Liver (tissue), 3 donors: ENCODE results near the gene RPS6KA5.

Source experiments
- ATF3 ChIP-seq: IDR thresholded peaks from 2 replicates; pipeline ENCODE4 v1.6.1; 2016; ENCODE audit warnings: antibody characterized with exemption
- EGR1 ChIP-seq, 2 donors: IDR thresholded peaks; 2 replicates each; pipeline ENCODE4 v1.6.1; 2016 to 2018; ENCODE audit warnings: antibody characterized with exemption in 2 of 2, low read depth in 2 of 2
- FOXA1 ChIP-seq: IDR thresholded peaks from 2 replicates; pipeline ENCODE4 v1.6.1; 2016; ENCODE audit warnings: antibody characterized with exemption
- GABPA ChIP-seq, 2 donors: IDR thresholded peaks in 1 of 2; conservative IDR thresholded peaks in 1 of 2; 2 replicates each; pipeline ENCODE4 v1.6.1; 2016; ENCODE audit warnings: antibody characterized with exemption in 2 of 2, mild to moderate bottlenecking in 1 of 2, moderate library complexity in 1 of 2
- JUND ChIP-seq, 2 donors: IDR thresholded peaks; 2 replicates each; pipeline ENCODE4 v1.6.1; 2016; ENCODE audit warnings: antibody characterized with exemption in 2 of 2
- MAX ChIP-seq: IDR thresholded peaks from 2 replicates; pipeline ENCODE4 v1.6.1; 2016; ENCODE audit warnings: antibody characterized with exemption
- RAD21 ChIP-seq, 2 donors: IDR thresholded peaks; 2 replicates each; pipeline ENCODE4 v1.6.1; 2016; ENCODE audit warnings: antibody characterized with exemption in 2 of 2, mild to moderate bottlenecking in 2 of 2
- TAF1 ChIP-seq: conservative IDR thresholded peaks from 2 replicates; pipeline ENCODE4 v1.6.1; 2016; ENCODE audit warnings: antibody characterized with exemption, mild to moderate bottlenecking
- YY1 ChIP-seq: IDR thresholded peaks from 2 replicates; pipeline ENCODE4 v1.6.1; 2016; ENCODE audit warnings: antibody characterized with exemption, mild to moderate bottlenecking
- TF ChIP-seq, protein P1 (sequence below): fragments of 150-350 bp; IDR thresholded peaks from 2 replicates; pipeline ENCODE4 v1.5.1; 2017; ENCODE audit warnings: improper control_type of control experiment, low read depth, low read length; ENCODE audit not compliant: missing input control
- donor health status: healthy.
- donor health status: healthy.

GRCh38 chr14:90993792-90994191 lies 66.6 kb downstream of the RPS6KA5 start:
- TF ChIP-seq, protein P1, sequence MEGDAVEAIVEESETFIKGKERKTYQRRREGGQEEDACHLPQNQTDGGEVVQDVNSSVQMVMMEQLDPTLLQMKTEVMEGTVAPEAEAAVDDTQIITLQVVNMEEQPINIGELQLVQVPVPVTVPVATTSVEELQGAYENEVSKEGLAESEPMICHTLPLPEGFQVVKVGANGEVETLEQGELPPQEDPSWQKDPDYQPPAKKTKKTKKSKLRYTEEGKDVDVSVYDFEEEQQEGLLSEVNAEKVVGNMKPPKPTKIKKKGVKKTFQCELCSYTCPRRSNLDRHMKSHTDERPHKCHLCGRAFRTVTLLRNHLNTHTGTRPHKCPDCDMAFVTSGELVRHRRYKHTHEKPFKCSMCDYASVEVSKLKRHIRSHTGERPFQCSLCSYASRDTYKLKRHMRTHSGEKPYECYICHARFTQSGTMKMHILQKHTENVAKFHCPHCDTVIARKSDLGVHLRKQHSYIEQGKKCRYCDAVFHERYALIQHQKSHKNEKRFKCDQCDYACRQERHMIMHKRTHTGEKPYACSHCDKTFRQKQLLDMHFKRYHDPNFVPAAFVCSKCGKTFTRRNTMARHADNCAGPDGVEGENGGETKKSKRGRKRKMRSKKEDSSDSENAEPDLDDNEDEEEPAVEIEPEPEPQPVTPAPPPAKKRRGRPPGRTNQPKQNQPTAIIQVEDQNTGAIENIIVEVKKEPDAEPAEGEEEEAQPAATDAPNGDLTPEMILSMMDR, result no peak
- TF ChIP-seq ATF3, result no peak
- no peak for TF ChIP-seq MAX
- TF ChIP-seq EGR1 (IDR thresholded peaks at IDR 0.05; ENCODE audit: low read depth in 2 of 2), result no peak
- no peak for TF ChIP-seq RAD21 (IDR thresholded peaks at IDR 0.05)
- TF ChIP-seq TAF1, result no peak
- no peak for TF ChIP-seq JUND (IDR thresholded peaks at IDR 0.05)
- TF ChIP-seq YY1, result no peak
- TF ChIP-seq FOXA1, result no peak
- no peak for TF ChIP-seq GABPA (IDR thresholded peaks at IDR 0.05 in 1 of 2, conservative IDR thresholded peaks at IDR 0.05 in 1 of 2)
